SK-N-SH (cell line): Measurements from ENCODE around the gene ST8SIA6. TPM values are rescaled to one million over a fixed set of nuclear protein-coding genes. Genes with fewer than 3 reads are reported as not detected.

Source experiments
- CTCF ChIA-PET: fragments of 300-600, 350-600 bp; formaldehyde crosslinking; extraction: SDS; loops from one replicate; lab custom pipeline; 2021; lab: Yijun Ruan, JAX
- POLR2A ChIA-PET: fragments of 350-600 bp; sonication (Branson Sonifier 250); formaldehyde crosslinking; extraction: SDS; loops from one replicate; lab custom pipeline; 2020; ENCODE audit warnings: antibody characterized with exemption, inconsistent platforms; lab: Yijun Ruan, JAX
- DNase-seq: peaks from one replicate; pipeline ENCODE4 v3.0.0; 2012
- H2AFZ ChIP-seq: fragments of 200-600 bp; sonication (generic); 2 replicates; pipeline ENCODE4 v1.8.1; 2016; ENCODE audit warnings: antibody characterized with exemption, mild to moderate bottlenecking, low read depth
- H3F3A ChIP-seq: fragments of 200-600 bp; sonication (generic); replicated peaks from 2 replicates; pipeline ENCODE3; 2016; ENCODE audit warnings: antibody characterized with exemption, mild to moderate bottlenecking; ENCODE audit not compliant: insufficient read depth
- H3K27ac ChIP-seq, 2 experiments: fragments of 200-500 bp in 1 of 2; fragments of 200-600 bp in 1 of 2; sonication (Bioruptor generic) in 1 of 2; sonication (generic), shearing (Covaris generic) in 1 of 2; 2 replicates each; pipeline versions ENCODE4 v1.5.1 to v1.6.1; 2014 to 2016; ENCODE audit warnings: low read depth in 2 of 2, inconsistent platforms in 1 of 2, low read length in 1 of 2, mild to moderate bottlenecking in 1 of 2, mixed read lengths in 1 of 2
- H3K27me3 ChIP-seq: fragments of 200-600 bp; sonication (generic), shearing (Covaris generic); 2 replicates; pipeline ENCODE4 v1.6.1; 2016; ENCODE audit warnings: mixed run types; ENCODE audit not compliant: insufficient read depth
- H3K36me3 ChIP-seq, 2 experiments: fragments of 200-500 bp in 1 of 2; fragments of 200-600 bp in 1 of 2; sonication (Bioruptor generic) in 1 of 2; sonication (generic) in 1 of 2; replicated peaks in 1 of 2; 2 replicates each; pipeline versions ENCODE3 to v1.5.1; 2014 to 2016; ENCODE audit warnings: low read length in 1 of 2, mild to moderate bottlenecking in 1 of 2; ENCODE audit not compliant: insufficient read depth in 2 of 2, control insufficient read depth in 1 of 2
- H3K4me1 ChIP-seq, 2 experiments: fragments of 200-500 bp in 1 of 2; fragments of 200-600 bp in 1 of 2; sonication (Bioruptor generic) in 1 of 2; sonication (generic), shearing (Covaris generic) in 1 of 2; 2 replicates each; pipeline versions ENCODE4 v1.5.1 to v1.6.1; 2014 to 2016; ENCODE audit warnings: low read depth in 1 of 2, low read length in 1 of 2, mixed run types in 1 of 2; ENCODE audit not compliant: insufficient read depth in 2 of 2, control insufficient read depth in 1 of 2
- H3K4me2 ChIP-seq: fragments of 200-600 bp; sonication (generic), shearing (Covaris generic); 2 replicates; pipeline ENCODE4 v1.6.1; 2017; ENCODE audit warnings: mixed run types
- H3K4me3 ChIP-seq, 2 experiments: fragments of 200-500 bp in 1 of 2; fragments of 200-600 bp in 1 of 2; sonication (Bioruptor generic) in 1 of 2; sonication (generic), shearing (Covaris generic) in 1 of 2; 2 replicates each; pipeline versions ENCODE4 v1.5.1 to v1.8.1; 2014 to 2016; ENCODE audit warnings: low read depth in 2 of 2, inconsistent platforms in 1 of 2, low read length in 1 of 2, mild to moderate bottlenecking in 1 of 2, mixed read lengths in 1 of 2, moderate library complexity in 1 of 2
- H3K79me2 ChIP-seq: fragments of 200-600 bp; sonication (generic); 2 replicates; pipeline ENCODE4 v1.8.1; 2017; ENCODE audit warnings: mild to moderate bottlenecking; ENCODE audit not compliant: insufficient read depth
- H3K9ac ChIP-seq: fragments of 200-600 bp; sonication (generic); 2 replicates; pipeline ENCODE4 v1.6.1; 2017; ENCODE audit warnings: mixed run types
- H3K9me2 ChIP-seq: fragments of 200-600 bp; sonication (generic); 2 replicates; pipeline ENCODE4 v1.6.1; 2017; ENCODE audit warnings: mixed run types
- H3K9me3 ChIP-seq: fragments of 200-600 bp; sonication (generic); 2 replicates; pipeline ENCODE4 v1.6.1; 2017; ENCODE audit warnings: mixed run types, mild to moderate bottlenecking, moderate library complexity
- H4K20me1 ChIP-seq: fragments of 200-600 bp; sonication (generic); 2 replicates; pipeline ENCODE4 v1.6.1; 2017; ENCODE audit warnings: mild to moderate bottlenecking, mixed run types; ENCODE audit not compliant: insufficient read depth
- FOXM1 ChIP-seq: IDR thresholded peaks from 2 replicates; pipeline ENCODE4 v1.4.0; 2012; ENCODE audit warnings: low read depth, mild to moderate bottlenecking
- MEF2A ChIP-seq: IDR thresholded peaks from 2 replicates; pipeline ENCODE4 v1.4.0; 2012; ENCODE audit warnings: low read depth, borderline replicate concordance
- RFX5 ChIP-seq: IDR thresholded peaks from 2 replicates; pipeline ENCODE4 v1.6.1; 2012; ENCODE audit warnings: mild to moderate bottlenecking, improper control_type of control experiment, low read length
- RXRA ChIP-seq: IDR thresholded peaks from 2 replicates; pipeline ENCODE4 v1.4.0; 2012; ENCODE audit warnings: low read depth, mild to moderate bottlenecking, borderline replicate concordance
- WGBS: methylation state at CpG from one replicate; pipeline ENCODE4 v1.1.6; 2017; ENCODE audit warnings: low lambda C conversion rate; 5-methylcytosine and 5-hydroxymethylcytosine counted together
- polyA plus RNA-seq, 3 experiments: library from polyadenylated mRNA; depleted of rRNA; stranded (reverse); fragments of >200 nt; gene quantifications; 2 replicates each; pipeline ENCODE4 v1.2.3, GENCODE V29; 2012
- TF ChIP-seq, protein P1 (sequence below): IDR thresholded peaks from 2 replicates; pipeline ENCODE4 v1.4.0; 2012; ENCODE audit warnings: low read depth, borderline replicate concordance
- TF ChIP-seq, protein P2 (sequence below): IDR thresholded peaks from 2 replicates; pipeline ENCODE4 v1.6.1; 2012; ENCODE audit warnings: mild to moderate bottlenecking, low read depth, low read length, moderate library complexity
- TF ChIP-seq, protein P3 (sequence below): fragments of 200-600 bp; sonication (generic); IDR thresholded peaks from 2 replicates; pipeline ENCODE4 v1.6.1; 2017; ENCODE audit warnings: antibody characterized with exemption, mild to moderate bottlenecking, moderate library complexity
- TF ChIP-seq, protein P4 (sequence below): IDR thresholded peaks from 2 replicates; pipeline ENCODE4 v1.4.0; 2012; ENCODE audit warnings: low read depth, borderline replicate concordance
- TF ChIP-seq, protein P5 (sequence below): fragments of 150-350 bp; IDR thresholded peaks from 2 replicates; pipeline ENCODE4 v1.6.1; 2016; ENCODE audit warnings: mild to moderate bottlenecking, low read depth, low read length

Gene ST8SIA6
- polyA plus RNA-seq, 1 of the 3 experiments (the other 2 are of a cell fraction) = 0.03 TPM

DNA sequence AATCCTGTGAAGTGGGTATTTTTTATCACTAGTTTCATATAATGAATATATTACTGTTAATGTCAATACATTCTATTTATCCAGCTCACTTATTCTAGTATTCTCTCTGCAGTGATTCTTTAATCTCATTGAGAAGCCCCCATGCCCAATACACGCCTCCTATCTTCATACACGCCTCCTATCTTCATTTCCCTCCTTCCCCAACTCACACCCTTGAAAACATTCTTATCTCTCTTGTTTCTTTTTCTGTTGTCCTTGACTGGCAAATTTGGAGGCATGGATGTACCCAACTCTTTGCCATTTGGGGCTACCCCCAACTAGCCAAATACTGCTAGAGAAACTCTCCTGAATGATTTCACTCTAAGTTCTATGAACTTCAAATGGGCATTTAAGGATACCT is 40.5 kb downstream of the ST8SIA6 start:
- ChIA-PET CTCF (interaction anchor here (0.6 kb wide), 1 partner anchor 123 kb away, joined by 3 read pairs; no protein-coding TSS in a partner anchor), POLR2A (no interaction called here)
- H3K9ac ChIP-seq = no peak overlapping the region
- H3K4me2 ChIP-seq = no peak overlapping the region
- H4K20me1 ChIP-seq = no peaks in the 10 kb centered on the region
- H3F3A ChIP-seq = no peaks in the 10 kb centered on the region
- WGBS = 71% methylated on average over 2 of the region's 2 CpGs
- no peak overlapping the region for H3K4me3 ChIP-seq
- H2AFZ ChIP-seq = no peak overlapping the region
- no peak overlapping the region for H3K27ac ChIP-seq
- no peaks in the 10 kb centered on the region for H3K79me2 ChIP-seq
- TF ChIP-seq, protein P1, sequence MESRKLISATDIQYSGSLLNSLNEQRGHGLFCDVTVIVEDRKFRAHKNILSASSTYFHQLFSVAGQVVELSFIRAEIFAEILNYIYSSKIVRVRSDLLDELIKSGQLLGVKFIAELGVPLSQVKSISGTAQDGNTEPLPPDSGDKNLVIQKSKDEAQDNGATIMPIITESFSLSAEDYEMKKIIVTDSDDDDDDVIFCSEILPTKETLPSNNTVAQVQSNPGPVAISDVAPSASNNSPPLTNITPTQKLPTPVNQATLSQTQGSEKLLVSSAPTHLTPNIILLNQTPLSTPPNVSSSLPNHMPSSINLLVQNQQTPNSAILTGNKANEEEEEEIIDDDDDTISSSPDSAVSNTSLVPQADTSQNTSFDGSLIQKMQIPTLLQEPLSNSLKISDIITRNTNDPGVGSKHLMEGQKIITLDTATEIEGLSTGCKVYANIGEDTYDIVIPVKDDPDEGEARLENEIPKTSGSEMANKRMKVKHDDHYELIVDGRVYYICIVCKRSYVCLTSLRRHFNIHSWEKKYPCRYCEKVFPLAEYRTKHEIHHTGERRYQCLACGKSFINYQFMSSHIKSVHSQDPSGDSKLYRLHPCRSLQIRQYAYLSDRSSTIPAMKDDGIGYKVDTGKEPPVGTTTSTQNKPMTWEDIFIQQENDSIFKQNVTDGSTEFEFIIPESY = no peak
- TF ChIP-seq, protein P2, sequence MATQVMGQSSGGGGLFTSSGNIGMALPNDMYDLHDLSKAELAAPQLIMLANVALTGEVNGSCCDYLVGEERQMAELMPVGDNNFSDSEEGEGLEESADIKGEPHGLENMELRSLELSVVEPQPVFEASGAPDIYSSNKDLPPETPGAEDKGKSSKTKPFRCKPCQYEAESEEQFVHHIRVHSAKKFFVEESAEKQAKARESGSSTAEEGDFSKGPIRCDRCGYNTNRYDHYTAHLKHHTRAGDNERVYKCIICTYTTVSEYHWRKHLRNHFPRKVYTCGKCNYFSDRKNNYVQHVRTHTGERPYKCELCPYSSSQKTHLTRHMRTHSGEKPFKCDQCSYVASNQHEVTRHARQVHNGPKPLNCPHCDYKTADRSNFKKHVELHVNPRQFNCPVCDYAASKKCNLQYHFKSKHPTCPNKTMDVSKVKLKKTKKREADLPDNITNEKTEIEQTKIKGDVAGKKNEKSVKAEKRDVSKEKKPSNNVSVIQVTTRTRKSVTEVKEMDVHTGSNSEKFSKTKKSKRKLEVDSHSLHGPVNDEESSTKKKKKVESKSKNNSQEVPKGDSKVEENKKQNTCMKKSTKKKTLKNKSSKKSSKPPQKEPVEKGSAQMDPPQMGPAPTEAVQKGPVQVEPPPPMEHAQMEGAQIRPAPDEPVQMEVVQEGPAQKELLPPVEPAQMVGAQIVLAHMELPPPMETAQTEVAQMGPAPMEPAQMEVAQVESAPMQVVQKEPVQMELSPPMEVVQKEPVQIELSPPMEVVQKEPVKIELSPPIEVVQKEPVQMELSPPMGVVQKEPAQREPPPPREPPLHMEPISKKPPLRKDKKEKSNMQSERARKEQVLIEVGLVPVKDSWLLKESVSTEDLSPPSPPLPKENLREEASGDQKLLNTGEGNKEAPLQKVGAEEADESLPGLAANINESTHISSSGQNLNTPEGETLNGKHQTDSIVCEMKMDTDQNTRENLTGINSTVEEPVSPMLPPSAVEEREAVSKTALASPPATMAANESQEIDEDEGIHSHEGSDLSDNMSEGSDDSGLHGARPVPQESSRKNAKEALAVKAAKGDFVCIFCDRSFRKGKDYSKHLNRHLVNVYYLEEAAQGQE = no peak
- TF ChIP-seq RXRA = no peak
- no peak for TF ChIP-seq RFX5
- TF ChIP-seq, protein P3, sequence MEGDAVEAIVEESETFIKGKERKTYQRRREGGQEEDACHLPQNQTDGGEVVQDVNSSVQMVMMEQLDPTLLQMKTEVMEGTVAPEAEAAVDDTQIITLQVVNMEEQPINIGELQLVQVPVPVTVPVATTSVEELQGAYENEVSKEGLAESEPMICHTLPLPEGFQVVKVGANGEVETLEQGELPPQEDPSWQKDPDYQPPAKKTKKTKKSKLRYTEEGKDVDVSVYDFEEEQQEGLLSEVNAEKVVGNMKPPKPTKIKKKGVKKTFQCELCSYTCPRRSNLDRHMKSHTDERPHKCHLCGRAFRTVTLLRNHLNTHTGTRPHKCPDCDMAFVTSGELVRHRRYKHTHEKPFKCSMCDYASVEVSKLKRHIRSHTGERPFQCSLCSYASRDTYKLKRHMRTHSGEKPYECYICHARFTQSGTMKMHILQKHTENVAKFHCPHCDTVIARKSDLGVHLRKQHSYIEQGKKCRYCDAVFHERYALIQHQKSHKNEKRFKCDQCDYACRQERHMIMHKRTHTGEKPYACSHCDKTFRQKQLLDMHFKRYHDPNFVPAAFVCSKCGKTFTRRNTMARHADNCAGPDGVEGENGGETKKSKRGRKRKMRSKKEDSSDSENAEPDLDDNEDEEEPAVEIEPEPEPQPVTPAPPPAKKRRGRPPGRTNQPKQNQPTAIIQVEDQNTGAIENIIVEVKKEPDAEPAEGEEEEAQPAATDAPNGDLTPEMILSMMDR = no peak
- H3K9me3 ChIP-seq = no peaks in the 10 kb centered on the region
- DNase-seq = no peak
- H3K4me1 ChIP-seq = no peaks in the 10 kb centered on the region
- H3K9me2 ChIP-seq = no peaks in the 10 kb centered on the region
- no peaks in the 10 kb centered on the region for H3K36me3 ChIP-seq
- no peaks in the 10 kb centered on the region for H3K27me3 ChIP-seq

DNA sequence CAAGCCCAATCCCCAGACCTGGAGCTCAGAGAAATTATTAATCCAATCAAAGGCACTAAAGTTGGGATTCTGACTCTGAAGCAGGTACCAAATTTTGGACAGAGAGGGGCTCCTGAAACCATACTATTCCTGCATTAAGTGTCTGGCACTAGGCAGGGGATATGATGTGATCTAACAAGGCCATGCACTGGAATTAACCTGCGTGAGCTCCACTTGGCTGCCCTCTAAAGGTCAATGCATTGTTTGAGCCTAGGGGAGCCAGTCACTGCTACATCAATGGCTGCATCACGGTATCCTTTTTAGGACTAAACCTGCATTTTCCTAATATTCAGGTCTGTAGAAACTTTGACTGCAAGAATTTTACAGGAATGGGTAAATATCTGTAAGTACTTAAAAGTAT is 42.1 kb downstream of the ST8SIA6 start:
- 58% methylated on average over 2 of the region's 2 CpGs for WGBS
- TF ChIP-seq, protein P4, sequence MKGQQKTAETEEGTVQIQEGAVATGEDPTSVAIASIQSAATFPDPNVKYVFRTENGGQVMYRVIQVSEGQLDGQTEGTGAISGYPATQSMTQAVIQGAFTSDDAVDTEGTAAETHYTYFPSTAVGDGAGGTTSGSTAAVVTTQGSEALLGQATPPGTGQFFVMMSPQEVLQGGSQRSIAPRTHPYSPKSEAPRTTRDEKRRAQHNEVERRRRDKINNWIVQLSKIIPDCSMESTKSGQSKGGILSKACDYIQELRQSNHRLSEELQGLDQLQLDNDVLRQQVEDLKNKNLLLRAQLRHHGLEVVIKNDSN = no peak
- TF ChIP-seq FOXM1 (no peak), MEF2A (no peak)
- TF ChIP-seq, protein P5, sequence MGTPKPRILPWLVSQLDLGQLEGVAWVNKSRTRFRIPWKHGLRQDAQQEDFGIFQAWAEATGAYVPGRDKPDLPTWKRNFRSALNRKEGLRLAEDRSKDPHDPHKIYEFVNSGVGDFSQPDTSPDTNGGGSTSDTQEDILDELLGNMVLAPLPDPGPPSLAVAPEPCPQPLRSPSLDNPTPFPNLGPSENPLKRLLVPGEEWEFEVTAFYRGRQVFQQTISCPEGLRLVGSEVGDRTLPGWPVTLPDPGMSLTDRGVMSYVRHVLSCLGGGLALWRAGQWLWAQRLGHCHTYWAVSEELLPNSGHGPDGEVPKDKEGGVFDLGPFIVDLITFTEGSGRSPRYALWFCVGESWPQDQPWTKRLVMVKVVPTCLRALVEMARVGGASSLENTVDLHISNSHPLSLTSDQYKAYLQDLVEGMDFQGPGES = no peak
- TF ChIP-seq, protein P3 = peak; percentile 18; the same call in 1 of the 2 replicates
- no peaks in the 10 kb centered on the region for H3K27me3 ChIP-seq
- no peaks in the 10 kb centered on the region for H3F3A ChIP-seq
- H3K36me3 ChIP-seq = no peaks in the 10 kb centered on the region
- H2AFZ ChIP-seq = 0 out of 2 replicates have a peak overlapping the region, but pooled peaks have one; percentile 29
- POLR2A ChIA-PET = no interaction called here
- no peaks in the 10 kb centered on the region for H4K20me1 ChIP-seq
- H3K4me1 ChIP-seq = peaks cover 0 to 2% of the 10 kb centered on the region in 2 experiments; a peak in 1 of 4 replicates
- H3K9me2 ChIP-seq = no peaks in the 10 kb centered on the region
- CTCF ChIA-PET = interaction anchor here (1.2 to 1.4 kb wide), 2 partner anchors 16 to 122 kb away, joined by 3 to 4 read pairs; no protein-coding TSS in a partner anchor
- no peak overlapping the region for H3K4me2 ChIP-seq
- no peak for DNase-seq
- H3K9me3 ChIP-seq = no peaks in the 10 kb centered on the region
- H3K27ac ChIP-seq = no peak overlapping the region
- H3K9ac ChIP-seq = no peak overlapping the region
- no peaks in the 10 kb centered on the region for H3K79me2 ChIP-seq
- no peak overlapping the region for H3K4me3 ChIP-seq
